OCI-LY7 (cell line): Measurements from ENCODE around the gene COMMD9. TPM values are rescaled to one million over a fixed set of nuclear protein-coding genes. Genes with fewer than 3 reads are reported as not detected.

Experiments
- BruUV-seq: library from RNA; stranded (reverse); fragments of 400-500 nt; replicated peaks from 2 replicates; lab custom pipeline; 2021; lab: Mats Ljungman, UMichigan
- CTCF ChIA-PET: fragments of 300-600 bp; sonication (Branson Sonifier 250); formaldehyde crosslinking; loops from one replicate; lab custom pipeline; 2022; ENCODE audit warnings: antibody characterized with exemption; ENCODE audit not compliant: unreplicated experiment; lab: Charles Lee
- POLR2A ChIA-PET: fragments of 300-600 bp; sonication (Branson Sonifier 250); formaldehyde crosslinking; loops from one replicate; lab custom pipeline; 2022; ENCODE audit warnings: antibody characterized with exemption; lab: Charles Lee
- DNase-seq: peaks from one replicate; pipeline ENCODE4 v3.0.0-alpha.2; 2015; ENCODE audit warnings: low spot score
- H2AFZ ChIP-seq: fragments of 200-600 bp; sonication (generic), shearing (Covaris generic); 2 replicates; pipeline ENCODE4 v1.6.1; 2014; ENCODE audit warnings: mild to moderate bottlenecking, antibody characterized with exemption, low read length, moderate library complexity
- H3K27ac ChIP-seq: fragments of 200-600 bp; sonication (generic); 2 replicates; pipeline ENCODE4 v1.5.1; 2014; ENCODE audit warnings: mixed run types, low read depth, mild to moderate bottlenecking, moderate library complexity, low read length, inconsistent platforms; ENCODE audit not compliant: poor library complexity, severe bottlenecking
- H3K36me3 ChIP-seq: fragments of 200-600 bp; sonication (generic); 2 replicates; pipeline ENCODE4 v1.6.1; 2014; ENCODE audit warnings: mild to moderate bottlenecking, antibody characterized with exemption, low read length, moderate library complexity, mixed read lengths; ENCODE audit not compliant: insufficient read depth
- H3K4me1 ChIP-seq: fragments of 200-600 bp; sonication (generic); 2 replicates; pipeline ENCODE4 v1.5.1; 2014; ENCODE audit warnings: mild to moderate bottlenecking, low read length; ENCODE audit not compliant: insufficient read depth, poor library complexity, severe bottlenecking
- H3K4me2 ChIP-seq: fragments of 200-600 bp; sonication (generic); 2 replicates; pipeline ENCODE4 v1.6.1; 2014; ENCODE audit warnings: mild to moderate bottlenecking, low read length
- H3K4me3 ChIP-seq: fragments of 200-600 bp; sonication (generic); 2 replicates; pipeline ENCODE4 v1.5.1; 2014; ENCODE audit warnings: mild to moderate bottlenecking, low read depth, low read length; ENCODE audit not compliant: poor library complexity, severe bottlenecking
- H3K79me2 ChIP-seq: fragments of 200-600 bp; sonication (generic); 2 replicates; pipeline ENCODE4 v1.6.1; 2016; ENCODE audit warnings: low read depth, mild to moderate bottlenecking, low read length, moderate library complexity, mixed read lengths; ENCODE audit not compliant: insufficient read depth
- H3K9me2 ChIP-seq: fragments of 200-600 bp; sonication (generic); 2 replicates; pipeline ENCODE4 v1.6.1; 2016; ENCODE audit warnings: mild to moderate bottlenecking, low read length, mixed read lengths; ENCODE audit not compliant: insufficient read depth
- H3K9me3 ChIP-seq: fragments of 200-600 bp; sonication (generic); 2 replicates; pipeline ENCODE4 v1.6.1; 2014; ENCODE audit warnings: mild to moderate bottlenecking, mixed run types, low read length, mixed read lengths
- H4K20me1 ChIP-seq: fragments of 200-600 bp; sonication (generic); 2 replicates; pipeline ENCODE4 v1.6.1; 2014; ENCODE audit warnings: mild to moderate bottlenecking, antibody characterized with exemption, low read length, moderate library complexity, mixed read lengths; ENCODE audit not compliant: insufficient read depth
- CTCF ChIP-seq: fragments of 200-600 bp; sonication (generic); conservative IDR thresholded peaks from 2 replicates; pipeline ENCODE4 v1.5.1; 2014; ENCODE audit warnings: mild to moderate bottlenecking, antibody characterized with exemption, low read length, moderate library complexity, mixed read lengths
- EZH2phosphoT487 ChIP-seq: fragments of 200-600 bp; sonication (generic); IDR thresholded peaks from 2 replicates; pipeline ENCODE4 v1.6.1; 2018; ENCODE audit warnings: low read depth, borderline replicate concordance, mild to moderate bottlenecking, mixed run types, antibody characterized with exemption, low read length, moderate library complexity, mixed read lengths
- intact Hi-C: fragments of 100-400 bp; cut with micrococcal nuclease; formaldehyde crosslinking; loops from one replicate; pipeline ENCODE4 v1.10.0; 2022; ENCODE audit not compliant: unreplicated experiment
- total RNA-seq, 2 experiments: library from RNA; depleted of rRNA in 1 of 2; stranded (reverse); fragments of >200 nt in 1 of 2; shearing (Covaris generic) in 1 of 2; gene quantifications; 2 replicates each; pipeline ENCODE4 v1.2.3, GENCODE V29; 2014 to 2022

COMMD9 gene
- total RNA-seq, 2 experiments from 2014 or later = 37.6 to 46.8 TPM

- H3K79me2 ChIP-seq = no peaks in the 10 kb centered on the region
- no peaks in the 10 kb centered on the region for H3K9me2 ChIP-seq
- H3K27ac ChIP-seq = no peak overlapping the region
- no peaks in the 10 kb centered on the region for H3K36me3 ChIP-seq
- no peaks in the 10 kb centered on the region for H3K9me3 ChIP-seq
- H4K20me1 ChIP-seq = no peaks in the 10 kb centered on the region
- H3K4me1 ChIP-seq = no peaks in the 10 kb centered on the region
- no peak overlapping the region for H3K4me2 ChIP-seq
- DNase-seq = no peak
- no peak overlapping the region for H2AFZ ChIP-seq
- POLR2A ChIA-PET = interaction anchor here (1.3 kb wide), 1 partner anchor 192 kb away, joined by 3 read pairs; no protein-coding TSS in a partner anchor
- no peak overlapping the region for H3K4me3 ChIP-seq
- CTCF ChIA-PET = no interaction called here
- TF ChIP-seq CTCF (no peak), EZH2phosphoT487 (no peak)
- BruUV-seq = no TSS peak
- intact Hi-C loops = no loop called here
Observed at GRCh38 chr11:36300650-36301049, 11.4 kb upstream of the COMMD9 start.

- no TSS peak for BruUV-seq
- no peak for TF ChIP-seq EZH2phosphoT487
- TF ChIP-seq CTCF = no peak
- H3K79me2 ChIP-seq = no peaks in the 10 kb centered on the region
- no peak overlapping the region for H3K4me3 ChIP-seq
- H3K9me3 ChIP-seq = no peaks in the 10 kb centered on the region
- DNase-seq = no peak
- H3K9me2 ChIP-seq = no peaks in the 10 kb centered on the region
- no peaks in the 10 kb centered on the region for H3K36me3 ChIP-seq
- no peak overlapping the region for H3K4me2 ChIP-seq
- intact Hi-C loops = no loop called here
- H2AFZ ChIP-seq = no peak overlapping the region
- POLR2A ChIA-PET = interaction anchor here (1.0 kb wide), 1 partner anchor 24 kb away, joined by 3 read pairs; no protein-coding TSS in a partner anchor
- H3K4me1 ChIP-seq = no peaks in the 10 kb centered on the region
- CTCF ChIA-PET = no interaction called here
- no peak overlapping the region for H3K27ac ChIP-seq
- no peaks in the 10 kb centered on the region for H4K20me1 ChIP-seq
Observed at GRCh38 chr11:36296884-36297543, 7.8 kb upstream of the COMMD9 start.

DNA sequence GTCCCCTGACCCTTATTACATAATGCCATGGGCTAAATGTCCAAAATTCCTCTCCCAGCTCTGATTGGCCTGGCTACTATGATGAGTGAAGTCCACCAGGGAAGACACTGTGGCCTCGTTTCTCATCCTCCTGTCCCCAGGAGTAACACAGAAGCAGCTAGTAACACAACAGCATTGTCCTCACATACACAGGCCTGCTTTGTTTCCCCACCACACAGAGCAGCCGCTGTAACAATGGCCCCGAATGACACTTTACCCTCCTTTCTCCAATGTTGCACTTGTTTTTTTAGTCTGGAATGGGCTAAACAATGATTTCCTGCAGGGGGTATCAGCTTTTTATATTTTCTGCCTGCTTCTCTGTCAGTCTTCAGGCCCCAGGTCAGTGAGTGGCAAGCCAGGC is 6.7 kb upstream of the COMMD9 start, which contains the start of gene PRR5L:
PRR5L (plus strand) TSS at position 363 of the 400 bp plus-strand sequence. CDS start 104,834 bp downstream, outside the sequence.
- ChIA-PET POLR2A (interaction anchor here (0.9 to 1.0 kb wide), 2 partner anchors 15 to 23 kb away, joined by 3 read pairs; no protein-coding TSS in a partner anchor), CTCF (no interaction called here)
- Histone ChIP-seq H3K27ac (no peak within 1 kb of the TSS), H3K4me1 (no peaks in the 10 kb centered on the region), H3K9me2 (no peaks in the 10 kb centered on the region), H3K36me3 (no peaks in the 10 kb centered on the region), H4K20me1 (no peaks in the 10 kb centered on the region), H3K79me2 (no peaks in the 10 kb centered on the region), H3K9me3 (no peaks in the 10 kb centered on the region), H3K4me2 (no peak within 1 kb of the TSS), H3K4me3 (no peak within 1 kb of the TSS), H2AFZ (no peak within 1 kb of the TSS)
- BruUV-seq = no TSS peak
- TF ChIP-seq EZH2phosphoT487 (no peak), CTCF (no peak)
- intact Hi-C loops = no loop called here
- no peak for DNase-seq
